AG09309 (cell line): ENCODE data around the gene RTP3.

Experiments
- DNase-seq: peaks from one replicate; pipeline ENCODE4 v3.0.0-alpha.2; 2010; ENCODE audit warnings: low read depth
- H3K4me3 ChIP-seq: 2 replicates; pipeline ENCODE4 v1.5.1; 2011; ENCODE audit warnings: mild to moderate bottlenecking, low read depth, low read length, moderate library complexity; ENCODE audit not compliant: control insufficient read depth
- CTCF ChIP-seq: IDR thresholded peaks from 2 replicates; pipeline ENCODE4 v1.5.1; 2011; ENCODE audit warnings: mild to moderate bottlenecking, low read depth, low read length, inconsistent platforms; ENCODE audit not compliant: insufficient read depth, control insufficient read depth; ENCODE audit errors: missing control alignments

The RTP3 gene

DNA sequence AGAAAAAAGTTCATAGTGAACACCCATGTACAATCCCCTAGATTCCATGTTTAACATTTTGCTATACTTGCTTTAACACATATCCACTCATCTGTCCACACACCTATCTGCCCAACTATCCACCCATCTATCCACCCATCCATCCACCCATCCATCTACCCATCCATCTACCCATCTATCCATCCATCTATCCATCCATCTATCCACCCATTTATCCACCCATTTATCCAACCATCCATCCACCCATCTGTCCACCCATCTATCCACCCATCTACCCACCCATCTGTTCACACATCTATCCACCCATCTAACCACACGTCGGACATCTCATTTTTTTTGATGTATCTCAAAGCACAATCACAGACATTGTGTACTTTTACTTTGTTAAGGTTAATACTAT, 25.8 kb downstream of the RTP3 start:
- no peak overlapping the region for H3K4me3 ChIP-seq
- TF ChIP-seq CTCF = no peak
- no peak for DNase-seq

DNA sequence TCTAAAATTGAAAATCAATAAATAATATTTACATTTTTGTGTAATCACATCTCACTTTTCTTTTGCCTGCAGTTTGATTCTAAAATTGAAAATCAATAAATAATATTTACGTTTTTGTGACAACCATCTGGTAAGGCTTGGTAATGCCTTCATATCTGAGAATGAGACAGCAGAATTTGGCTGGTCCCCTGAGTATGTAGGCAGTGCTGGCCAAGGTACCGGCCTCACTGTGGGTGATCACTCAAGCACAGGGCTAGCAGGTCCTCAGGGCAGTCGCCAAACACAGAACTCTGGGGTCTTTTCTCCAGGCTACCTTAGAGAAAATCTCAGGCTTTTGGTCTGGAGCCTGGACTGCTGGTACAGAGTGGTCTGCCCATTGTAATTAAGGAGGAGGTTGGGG, 26.2 kb downstream of the RTP3 start:
- no peak for TF ChIP-seq CTCF
- no peak overlapping the region for H3K4me3 ChIP-seq
- no peak for DNase-seq

DNA sequence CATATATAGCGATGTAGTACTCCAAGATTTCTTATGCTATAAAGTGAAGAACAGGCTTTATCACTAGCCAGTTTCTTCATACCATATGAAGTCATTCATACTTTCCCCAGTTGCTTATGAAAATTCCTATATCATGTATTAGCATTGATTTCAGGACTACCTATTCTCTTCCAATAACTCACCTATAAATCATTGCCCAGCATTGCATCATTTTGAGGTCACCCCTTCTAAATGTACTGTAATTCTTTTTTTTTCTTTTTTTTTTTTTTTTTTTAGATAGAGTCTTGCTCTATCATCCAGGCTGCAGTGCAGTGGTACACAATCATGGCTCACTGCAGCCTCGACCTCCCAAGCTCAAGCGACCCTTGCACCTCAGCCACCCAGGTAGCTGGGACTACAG, 27.1 kb downstream of the RTP3 start:
- no peak overlapping the region for H3K4me3 ChIP-seq
- no peak for DNase-seq
- TF ChIP-seq CTCF = no peak

- no peak for TF ChIP-seq CTCF
- DNase-seq = no peak
- H3K4me3 ChIP-seq = no peak overlapping the region
Measured at GRCh38 chr3:46527239-46527638, 29.5 kb downstream of the RTP3 start.

DNA sequence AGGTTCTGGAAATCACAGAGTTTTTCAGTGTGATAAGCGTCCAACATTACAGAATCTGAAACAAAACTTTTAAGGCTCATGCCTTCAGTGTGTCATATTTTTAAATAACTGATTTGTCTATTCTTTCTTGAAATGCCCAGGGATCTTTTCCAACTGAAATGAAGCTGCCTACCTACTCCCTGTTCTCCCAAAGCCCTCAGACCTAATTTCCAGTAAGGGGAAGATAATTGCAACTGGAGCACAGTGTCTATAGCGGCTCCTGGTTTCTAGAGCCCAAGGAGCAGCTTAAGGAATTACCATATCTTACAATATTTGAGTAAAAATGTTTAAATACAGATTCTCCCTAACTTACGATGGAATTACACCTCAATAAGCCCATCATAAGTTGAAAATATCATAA, 35.3 kb downstream of the RTP3 start:
- no peak overlapping the region for H3K4me3 ChIP-seq
- DNase-seq = no peak
- TF ChIP-seq CTCF = no peak

- no peak overlapping the region for H3K4me3 ChIP-seq
- no peak for DNase-seq
- TF ChIP-seq CTCF = no peak
Measured at GRCh38 chr3:46535746-46536145, 38.0 kb downstream of the RTP3 start.

- no peak overlapping the region for H3K4me3 ChIP-seq
- no peak for TF ChIP-seq CTCF
Measured at GRCh38 chr3:46536758-46537157, 39.0 kb downstream of the RTP3 start.

More at GRCh38 chr3:46536758-46537157, 39.0 kb downstream of the RTP3 start:
- no peak for DNase-seq
